ENCODE measurements around the gene KCTD7. TPM values are rescaled to one million over a fixed set of nuclear protein-coding genes. Genes with fewer than 3 reads are reported as not detected.
"Not testable (repeated sequence)": the region's sequence is repeated elsewhere in the genome, so short reads cannot be mapped to it uniquely, and the experiment has no call there.

KCTD7 gene
- total RNA-seq, 4 donors from 2014 or later = 13.7 to 27.9 (median 18.3) TPM

GRCh38 chr7:66654275-66655112 is 25.8 kb downstream of the KCTD7 start:
- Histone ChIP-seq H3K9me3 (no peaks in the 10 kb centered on the region), H3K4me3 (peak overlapping the region; percentile 66 to 86), H3K27me3 (no peaks in the 10 kb centered on the region), H3K36me3 (no peaks in the 10 kb centered on the region), H3K4me1 (peaks cover 0 to 35% (median 11%) of the 10 kb centered on the region in 3 donors), H3K27ac (peak overlapping the region; percentile 92 to 99 (median 97))
- ATAC-seq = peak; percentile 97
- TF ChIP-seq EP300 (IDR thresholded peaks at IDR 0.05) (no peak), POLR2AphosphoS5 (IDR thresholded peaks at IDR 0.05) (peak; percentile 99), POLR2A (IDR thresholded peaks at IDR 0.05) (peak; percentile 96)
- WGBS, 2 donors (ENCODE audit: low coverage in 1 of 2) = no CpG with 5 or more reads among the region's 92 CpGs

- ATAC-seq = peak; percentile 61
- Histone ChIP-seq H3K4me1 (peaks cover 0 to 35% (median 11%) of the 10 kb centered on the region in 3 donors), H3K27ac (peak overlapping the region; percentile 92 to 99 (median 97)), H3K4me3 (peak overlapping the region; percentile 66 to 86)
- H3K27me3 ChIP-seq, H3K9me3 ChIP-seq, H3K36me3 ChIP-seq: not testable (repeated sequence)
- TF ChIP-seq POLR2AphosphoS5 (IDR thresholded peaks at IDR 0.05) = peak; percentile 20
- peak in 2 of 4 experiments; percentile 23 to 35 for TF ChIP-seq CTCF (IDR thresholded peaks at IDR 0.05)
- WGBS, 2 donors (ENCODE audit: low coverage in 1 of 2) = 18 to 25% methylated on average over 10 to 12 of the region's 28 CpGs
Observed at GRCh38 chr7:66655113-66655806, 26.6 kb downstream of the KCTD7 start.

- H3K4me3 ChIP-seq = peak overlapping the region in 1 of 2 donors; percentile 86
Observed at GRCh38 chr7:66655826-66656485, 27.3 kb downstream of the KCTD7 start.

GRCh38 chr7:66657798-66658197 is 29.1 kb downstream of the KCTD7 start:
- WGBS, 2 donors (ENCODE audit: low coverage in 1 of 2) = 61 to 100% methylated on average over 2 of the region's 2 CpGs
- no peak for ATAC-seq
- H3K9me3 ChIP-seq = no peaks in the 10 kb centered on the region

More at GRCh38 chr7:66655826-66656485, 27.3 kb downstream of the KCTD7 start:
- ATAC-seq, H3K9me3 ChIP-seq, H3K27me3 ChIP-seq, H3K36me3 ChIP-seq: not testable (repeated sequence)
- WGBS, 2 donors (ENCODE audit: low coverage in 1 of 2) = 21 to 46% methylated on average over 3 to 6 of the region's 11 CpGs
- peaks cover 0 to 35% (median 11%) of the 10 kb centered on the region in 3 donors for H3K4me1 ChIP-seq
- H3K27ac ChIP-seq = peak overlapping the region in 3 of 4 donors; percentile 96 to 99 (median 98)

GRCh38 chr7:66662646-66663264 is 34.1 kb downstream of the KCTD7 start:
- H3K27me3 ChIP-seq = no peaks in the 10 kb centered on the region
- H3K27ac ChIP-seq = no peak overlapping the region
- H3K9me3 ChIP-seq = no peaks in the 10 kb centered on the region
- H3K36me3 ChIP-seq = no peaks in the 10 kb centered on the region
- H3K4me3 ChIP-seq = no peak overlapping the region
- H3K4me1 ChIP-seq = peaks cover 0 to 7% (median 0%) of the 10 kb centered on the region in 3 donors
- no peak for TF ChIP-seq EP300 (IDR thresholded peaks at IDR 0.05)
- no peak for TF ChIP-seq POLR2AphosphoS5 (IDR thresholded peaks at IDR 0.05)
- TF ChIP-seq CTCF (IDR thresholded peaks at IDR 0.05) = no peak
- no peak for TF ChIP-seq POLR2A (IDR thresholded peaks at IDR 0.05)
- no peak for ATAC-seq
- 87 to 98% methylated on average over 7 to 16 of the region's 16 CpGs for WGBS, 2 donors (ENCODE audit: low coverage in 1 of 2)

More at GRCh38 chr7:66657798-66658197, 29.1 kb downstream of the KCTD7 start:
- H3K27ac ChIP-seq = no peak overlapping the region
- TF ChIP-seq CTCF (IDR thresholded peaks at IDR 0.05) = no peak
- TF ChIP-seq POLR2AphosphoS5 (IDR thresholded peaks at IDR 0.05) = no peak
- no peak for TF ChIP-seq EP300 (IDR thresholded peaks at IDR 0.05)
- no peak for TF ChIP-seq POLR2A (IDR thresholded peaks at IDR 0.05)
- no peak overlapping the region for H3K4me3 ChIP-seq
- no peaks in the 10 kb centered on the region for H3K36me3 ChIP-seq
- peaks cover 0 to 33% (median 11%) of the 10 kb centered on the region in 3 donors for H3K4me1 ChIP-seq
- H3K27me3 ChIP-seq = no peaks in the 10 kb centered on the region

All from gastroesophageal sphincter (tissue), 4 donors.